Right forelimb (tissue), 1 donor: Measurements from ENCODE around the gene ERP29.
"Not testable (repeated sequence)": the region's sequence is repeated elsewhere in the genome, so short reads cannot be mapped to it uniquely, and the experiment has no call there.

ENCODE experiments used
- DNase-seq: peaks from one replicate; pipeline ENCODE4 v3.0.0-alpha.2; 2018

The ERP29 gene

DNA sequence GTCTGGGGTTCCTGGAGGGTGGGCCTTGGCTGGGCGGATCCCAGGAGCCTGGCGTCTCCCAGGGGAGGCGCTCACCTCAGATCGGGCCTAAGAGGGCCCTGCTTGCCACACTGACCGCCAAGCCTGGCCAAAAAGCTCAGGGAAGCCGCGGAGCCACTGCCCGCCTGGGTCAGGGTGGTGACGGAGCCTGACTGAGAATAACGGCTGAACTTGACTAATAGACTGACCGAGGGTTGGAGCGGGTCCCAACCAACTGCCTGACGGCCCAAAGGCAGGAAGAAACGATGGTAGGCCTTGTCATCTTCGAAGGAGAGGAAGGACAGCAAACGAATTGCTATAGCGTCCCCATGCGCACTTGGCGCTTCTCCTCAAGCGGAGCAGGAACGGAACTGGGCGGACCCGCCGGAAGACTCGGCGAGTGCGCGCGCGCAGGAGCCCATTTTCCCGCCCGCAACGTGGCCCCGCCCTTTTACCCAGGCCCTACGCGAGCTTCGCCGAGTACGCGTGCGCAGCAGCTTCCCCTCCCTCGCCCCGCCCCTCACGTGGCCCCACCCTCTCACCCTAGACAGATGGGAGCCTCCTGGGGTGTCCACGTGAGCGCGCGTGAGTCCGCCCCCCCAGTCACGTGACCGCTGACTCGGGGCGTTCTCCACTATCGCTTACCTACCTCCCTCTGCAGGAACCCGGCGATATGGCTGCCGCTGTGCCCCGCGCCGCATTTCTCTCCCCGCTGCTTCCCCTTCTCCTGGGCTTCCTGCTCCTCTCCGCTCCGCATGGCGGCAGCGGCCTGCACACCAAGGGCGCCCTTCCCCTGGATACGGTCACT is at the start of gene ERP29, which contains the start of gene TMEM116:
TSS of gene ERP29 (plus strand) at position 652 of the 826 bp plus-strand sequence. CDS start at position 692, 40 bp downstream.
TSS of gene TMEM116 (minus strand) at position 391 of the 826 bp plus-strand sequence. CDS start 7,895 bp downstream, outside the sequence.
- DNase-seq, result peak; percentile 100

- no peak for DNase-seq
These were observed 48.3 kb upstream of the ERP29 start for GRCh38 chr12:111964935-111965334.

DNA sequence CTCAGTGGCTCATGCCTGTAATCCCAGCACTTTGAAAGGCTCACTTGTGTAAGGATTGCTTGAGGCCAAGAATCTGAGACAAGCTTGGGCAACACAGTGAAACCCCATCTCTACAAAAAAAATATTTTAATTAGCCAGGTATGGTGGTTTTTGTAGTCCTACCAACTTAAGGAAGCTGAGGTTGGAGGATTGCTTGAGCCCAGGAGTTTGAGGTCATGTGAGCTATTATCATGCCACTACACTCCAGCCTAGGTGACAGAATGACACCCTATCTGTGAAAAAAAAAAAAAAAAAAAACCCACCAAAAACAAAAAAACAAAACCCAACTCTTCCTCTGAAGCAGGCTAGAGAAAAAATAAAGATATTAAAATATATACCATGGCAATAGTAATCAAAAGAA is 41.4 kb upstream of the ERP29 start:
- DNase-seq, result no peak

DNA sequence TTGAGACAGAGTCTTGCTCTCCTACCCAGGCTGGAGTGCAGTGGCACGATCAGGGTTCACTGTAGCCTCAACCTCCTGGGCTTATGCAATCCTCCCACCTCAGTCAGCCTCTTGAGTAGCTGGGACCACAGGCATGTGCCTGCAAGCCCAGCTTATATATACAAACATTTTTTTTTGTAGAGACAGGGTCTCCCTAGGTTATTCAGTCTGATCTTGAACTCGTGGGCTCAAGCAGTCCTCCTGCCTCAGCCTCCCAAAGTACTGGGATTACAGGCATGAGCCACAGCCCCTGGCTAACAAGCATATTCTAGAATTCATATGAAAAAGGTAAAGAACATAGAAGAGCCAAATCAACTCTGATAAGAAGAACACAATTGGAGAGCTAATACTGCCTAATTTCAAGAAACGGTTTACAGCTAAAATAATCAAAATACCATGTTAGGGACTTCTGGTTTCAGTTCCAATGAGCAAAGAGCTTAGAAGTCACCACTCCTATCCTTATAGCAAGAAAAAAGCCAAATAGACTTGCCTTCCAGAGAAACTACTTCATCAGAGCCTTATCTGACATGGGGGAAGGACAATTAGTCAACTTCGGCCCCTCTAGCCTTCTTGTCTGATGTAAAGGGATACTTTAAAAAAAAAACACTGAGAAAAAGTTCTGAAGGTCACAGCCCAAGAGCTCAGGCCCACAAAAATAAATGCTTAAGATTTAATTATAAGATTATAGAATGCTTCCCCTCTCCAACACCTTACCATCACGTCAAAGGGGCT is 37.9 kb upstream of the ERP29 start:
- DNase-seq, result no peak

DNA sequence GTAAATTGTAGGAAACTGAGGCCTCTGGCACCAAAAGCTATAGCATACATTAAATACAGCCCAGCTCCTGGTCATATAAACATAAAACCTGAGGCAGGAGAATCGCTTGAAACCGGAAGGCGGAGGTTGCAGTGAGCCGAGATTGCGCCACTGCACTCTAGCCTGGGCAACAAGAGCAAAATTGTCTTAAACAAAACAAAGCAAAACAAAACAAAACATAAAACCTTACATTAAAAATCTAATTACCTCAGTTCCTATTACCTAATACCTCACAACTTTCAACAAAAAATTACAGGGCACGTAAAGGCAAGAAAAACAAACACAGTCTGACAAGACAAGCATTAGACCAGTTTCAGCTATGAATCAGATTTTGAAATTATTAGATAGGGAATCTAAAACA is 36.9 kb upstream of the ERP29 start:
- no peak for DNase-seq

DNA sequence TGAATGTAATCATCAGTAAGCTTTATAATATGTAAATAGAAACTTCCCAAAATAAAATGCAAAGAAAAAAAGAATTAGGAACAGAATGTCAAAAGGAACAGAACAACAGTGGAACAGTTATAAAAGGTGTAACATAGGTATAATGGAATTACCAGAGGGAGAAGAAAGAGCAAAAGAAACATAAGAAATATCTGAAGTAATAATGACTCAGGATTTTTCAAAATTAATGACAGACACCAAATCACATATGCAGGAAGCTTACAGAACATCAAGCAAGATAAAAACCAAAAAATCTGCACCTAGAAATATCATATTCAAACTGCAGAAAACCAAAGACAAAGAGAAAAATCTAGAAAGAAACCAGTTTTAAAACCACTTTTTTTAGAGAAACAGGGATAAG is 36.4 kb upstream of the ERP29 start:
- DNase-seq, result no peak

- DNase-seq, result no peak
These were observed 34.7 kb upstream of the ERP29 start for GRCh38 chr12:111978545-111978944.

GRCh38 chr12:111980598-111980997 is 32.6 kb upstream of the ERP29 start:
- no peak for DNase-seq

GRCh38 chr12:111981987-111982386 is 31.2 kb upstream of the ERP29 start:
- DNase-seq, result no peak

DNA sequence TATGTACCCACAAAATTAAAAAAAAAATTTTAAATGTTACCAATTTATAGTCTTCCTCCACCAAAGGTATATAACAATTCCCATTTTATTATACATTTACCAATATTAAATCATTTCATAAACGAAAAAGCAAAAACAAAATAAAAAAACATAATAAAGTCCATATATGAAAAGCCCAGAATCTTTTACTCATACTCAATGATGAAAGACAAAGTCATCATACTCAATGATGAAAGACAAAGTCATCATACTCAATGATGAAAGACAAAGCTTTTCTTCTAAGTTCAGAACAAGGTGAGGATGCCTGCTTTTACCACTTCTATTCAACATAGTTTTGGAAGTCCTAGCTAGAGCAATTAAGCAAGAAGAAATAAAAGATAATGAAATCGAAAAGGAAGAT is 28.4 kb upstream of the ERP29 start:
- no peak for DNase-seq

GRCh38 chr12:111991535-111991934 is 21.7 kb upstream of the ERP29 start:
- no peak for DNase-seq

GRCh38 chr12:111991946-111992345 is 21.3 kb upstream of the ERP29 start:
- DNase-seq, result no peak

DNA sequence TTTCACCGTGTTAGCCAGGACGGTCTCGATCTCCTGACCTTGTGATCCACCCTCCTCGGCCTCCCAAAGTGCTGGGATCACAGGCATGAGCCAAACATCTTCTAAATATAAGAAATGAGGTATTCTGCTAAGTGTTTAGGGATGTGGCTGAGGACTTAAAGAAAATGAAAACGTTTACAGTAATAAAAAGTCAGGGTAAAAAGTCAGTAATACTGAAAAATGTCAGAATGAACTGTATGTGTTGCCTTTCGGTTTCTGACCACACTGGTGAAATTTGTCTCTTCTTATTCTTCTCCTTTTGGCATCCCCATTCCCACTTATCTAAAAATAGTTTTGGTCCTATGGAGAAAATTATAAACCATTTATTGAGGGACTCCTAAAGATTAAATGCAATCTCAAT is 20.8 kb upstream of the ERP29 start:
- DNase-seq, result no peak

- DNase-seq, result no peak
These were observed 19.7 kb upstream of the ERP29 start for GRCh38 chr12:111993292-111994150.

DNA sequence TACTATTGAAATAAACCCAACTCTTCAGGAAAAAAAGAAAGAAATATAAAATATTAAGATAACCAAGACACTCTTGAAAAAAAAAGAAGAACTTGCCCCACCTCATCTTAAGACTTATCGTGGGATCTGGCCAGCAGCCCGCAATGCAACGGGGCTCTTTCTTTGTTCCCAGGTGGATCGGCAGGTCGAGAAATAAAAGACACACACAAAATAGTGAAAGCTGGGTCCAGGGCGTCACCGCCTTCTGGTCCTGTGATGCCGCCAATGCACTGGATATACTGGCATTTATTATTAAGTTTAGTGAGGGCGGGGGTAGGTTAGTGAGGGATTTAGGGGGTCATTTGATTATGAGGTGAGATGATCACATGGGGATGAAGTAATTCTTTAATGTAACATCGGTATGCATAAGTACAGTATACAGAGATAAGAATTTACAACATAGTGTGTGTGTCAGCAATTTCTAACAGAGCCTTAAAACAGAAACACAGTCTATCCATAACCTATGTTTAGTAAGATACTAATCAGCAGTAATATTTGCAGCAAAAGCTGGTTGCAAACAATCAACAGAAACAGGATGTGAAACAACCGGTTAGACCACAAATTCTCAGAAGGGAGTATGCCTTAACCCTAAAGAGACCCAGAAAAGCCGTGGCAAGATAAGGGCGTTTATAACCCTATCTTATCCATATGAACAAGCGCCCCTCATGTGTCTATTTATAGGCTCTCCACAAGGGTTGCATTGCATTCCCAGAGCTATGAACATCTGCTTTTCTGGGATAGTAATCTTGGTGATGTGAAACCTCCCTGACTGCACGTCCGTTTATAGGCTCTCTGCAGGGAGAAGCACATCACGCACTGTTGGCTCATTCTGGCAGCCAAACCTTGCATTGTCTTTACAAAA is 18.8 kb upstream of the ERP29 start:
- DNase-seq, result not testable (repeated sequence)

- DNase-seq, result no peak
These were observed 17.3 kb upstream of the ERP29 start for GRCh38 chr12:111995782-111996480.

DNA sequence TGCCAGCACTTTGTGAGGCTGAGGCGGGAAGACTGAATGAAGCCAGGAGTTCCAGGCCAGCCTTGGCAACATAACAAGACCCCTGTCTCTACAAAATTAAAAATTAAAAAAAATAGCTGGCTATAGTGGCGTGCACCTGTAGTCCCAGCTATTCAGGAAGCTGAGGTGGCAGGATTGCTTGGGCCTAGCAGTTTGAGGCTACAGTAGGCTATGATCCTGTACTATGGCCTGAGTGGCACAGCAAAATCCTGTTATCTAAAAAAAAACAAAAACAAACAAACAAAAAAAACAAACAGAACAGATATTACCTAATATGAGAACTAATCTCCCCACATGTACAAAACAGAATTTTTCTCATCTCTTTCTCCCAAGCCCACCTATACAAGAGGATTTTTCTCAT is 15.9 kb upstream of the ERP29 start:
- DNase-seq, result no peak

- DNase-seq, result no peak
These were observed 15.2 kb upstream of the ERP29 start for GRCh38 chr12:111998015-111998414.

DNA sequence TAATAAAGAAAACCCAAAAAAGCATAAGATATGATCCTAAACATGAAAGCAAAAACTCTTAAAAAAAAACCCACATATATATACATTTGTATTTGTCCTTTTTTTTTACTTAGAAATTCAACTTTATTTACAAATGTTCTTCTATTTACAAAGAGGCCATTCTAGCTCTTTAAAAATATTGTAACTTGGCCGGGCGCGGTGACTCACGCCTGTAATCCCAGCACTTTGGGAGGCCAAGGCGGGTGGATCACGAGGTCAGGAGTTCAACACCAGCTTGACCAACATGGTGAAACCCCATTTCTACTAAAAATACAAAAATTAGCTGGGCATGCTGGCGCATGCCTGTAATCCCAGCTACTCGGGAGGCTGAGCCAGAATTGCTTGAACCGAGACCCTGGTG is 14.1 kb upstream of the ERP29 start:
- not testable (repeated sequence) for DNase-seq

DNA sequence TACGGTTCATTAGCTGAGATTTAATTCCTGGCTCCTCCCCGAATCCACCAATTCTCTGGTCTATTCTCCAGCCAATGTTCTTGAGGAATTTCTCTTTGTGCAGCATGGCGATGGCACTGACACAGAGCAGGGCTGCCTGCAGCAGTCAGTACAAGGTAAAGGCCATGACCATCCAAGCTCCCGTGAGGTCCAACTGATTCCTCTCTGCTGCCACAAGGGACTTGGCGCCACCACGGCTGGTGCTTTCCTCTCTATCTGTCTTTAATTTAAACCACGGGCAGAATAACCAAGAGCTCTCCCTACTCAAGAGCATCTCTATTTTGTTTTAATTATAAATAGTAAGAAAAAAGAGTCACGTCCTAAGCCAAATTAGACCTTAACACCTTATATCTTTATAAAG is 12.4 kb upstream of the ERP29 start:
- DNase-seq, result no peak

DNA sequence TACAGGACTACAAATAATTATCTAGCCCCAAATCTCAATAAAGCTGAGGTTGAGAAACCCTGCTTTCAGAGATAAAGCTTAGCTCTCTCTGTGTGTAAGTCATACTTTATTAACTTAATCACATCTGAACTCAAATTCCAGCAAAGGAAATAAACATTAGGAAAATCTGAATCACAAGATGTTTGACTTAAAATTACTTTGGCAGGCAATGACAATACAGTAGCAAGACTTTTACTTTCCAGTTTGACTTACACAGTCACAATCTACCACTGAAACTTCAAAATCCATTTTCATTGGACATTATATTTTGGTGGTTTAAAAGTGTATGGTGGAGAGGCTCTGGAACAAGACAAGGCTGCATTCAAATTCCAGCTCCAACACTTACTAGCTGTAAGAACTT is 11.7 kb upstream of the ERP29 start:
- DNase-seq, result no peak
